HCT116 (cell line): ENCODE results near the gene RNU5B-1. TPM values are rescaled to one million over a fixed set of nuclear protein-coding genes. Genes with fewer than 3 reads are reported as not detected.

ENCODE experiments used
- ATAC-seq: fragments of 200-7000 bp; cut with Tn5 transposase; 2 replicates; pipeline ENCODE4 v1.9.1; 2020; ENCODE audit warnings: mild to moderate bottlenecking, moderate library complexity
- BruUV-seq: library from RNA; stranded (reverse); fragments of 400-500 nt; replicated peaks from 2 replicates; lab custom pipeline; 2021; lab: Mats Ljungman, UMichigan
- CTCF ChIA-PET: fragments of 300-600 bp; sonication (Branson Sonifier 250); formaldehyde crosslinking; loops from one replicate; lab custom pipeline; 2021; ENCODE audit warnings: antibody characterized with exemption; lab: Charles Lee
- POLR2A ChIA-PET: fragments of 300-600, 350-600 bp; sonication (Branson Sonifier 250); formaldehyde crosslinking; loops from one replicate; lab custom pipeline; 2021; ENCODE audit warnings: antibody characterized with exemption; lab: Charles Lee
- RAD21 ChIA-PET, 2 experiments: fragments of 300-600 bp; sonication (Branson Sonifier 250); formaldehyde crosslinking; loops; one replicate each; lab custom pipeline; 2023; ENCODE audit warnings: low total read pairs in 2 of 2; ENCODE audit not compliant: uncharacterized antibody in 2 of 2, unreplicated experiment in 2 of 2, low non-redundant PET in 1 of 2; lab: Charles Lee
- DNase-seq: peaks from one replicate; pipeline ENCODE4 v3.0.0-alpha.2; 2010; ENCODE audit warnings: low read depth, low spot score
- H2AFZ ChIP-seq: fragments of 200-600 bp; shearing (Covaris generic), sonication (generic); 2 replicates; pipeline ENCODE4 v1.6.1; 2017; ENCODE audit warnings: low read depth, mixed run types, mixed read lengths, antibody characterized with exemption, low read length; ENCODE audit not compliant: poor library complexity, severe bottlenecking
- H3K27ac ChIP-seq: 2 replicates; pipeline ENCODE4 v1.5.1; 2012; ENCODE audit warnings: low read depth, low read length
- H3K27me3 ChIP-seq: fragments of 200-600 bp; sonication (generic); 2 replicates; pipeline ENCODE4 v1.6.1; 2016; ENCODE audit warnings: mixed run types, low read length, mixed read lengths; ENCODE audit not compliant: insufficient read depth
- H3K36me3 ChIP-seq, 2 experiments: fragments of 200-500 bp in 1 of 2; fragments of 200-600 bp in 1 of 2; sonication (Bioruptor generic) in 1 of 2; sonication (generic) in 1 of 2; 2 replicates each; pipeline versions ENCODE4 v1.5.1 to v1.6.1; 2014 to 2016; ENCODE audit warnings: low read length in 2 of 2, inconsistent platforms in 1 of 2, mixed read lengths in 1 of 2, mixed run types in 1 of 2; ENCODE audit not compliant: insufficient read depth in 2 of 2, control insufficient read depth in 1 of 2
- H3K4me1 ChIP-seq, 2 experiments: fragments of 200-600 bp in 1 of 2; sonication (generic) in 1 of 2; 2 replicates each; pipeline versions ENCODE4 v1.5.1 to v1.6.1; 2012 to 2017; ENCODE audit warnings: low read length in 2 of 2, inconsistent platforms in 1 of 2, mild to moderate bottlenecking in 1 of 2, mixed read lengths in 1 of 2, mixed run types in 1 of 2, moderate library complexity in 1 of 2; ENCODE audit not compliant: insufficient read depth in 2 of 2, control insufficient read depth in 1 of 2
- H3K4me2 ChIP-seq: fragments of 200-600 bp; sonication (generic); 2 replicates; pipeline ENCODE4 v1.6.1; 2017; ENCODE audit warnings: mixed run types, low read length, mixed read lengths
- H3K4me3 ChIP-seq, 2 experiments: fragments of 200-600 bp in 1 of 2; sonication (generic) in 1 of 2; replicated peaks in 1 of 2; 2 replicates each; pipeline ENCODE4 v1.5.1; 2011 to 2016; ENCODE audit warnings: low read length in 2 of 2, control low read depth in 1 of 2, low read depth in 1 of 2, mild to moderate bottlenecking in 1 of 2, mixed read lengths in 1 of 2, mixed run types in 1 of 2
- H3K79me2 ChIP-seq: fragments of 200-600 bp; sonication (generic); 2 replicates; pipeline ENCODE4 v1.6.1; 2017; ENCODE audit warnings: mild to moderate bottlenecking, mixed run types, low read length, moderate library complexity, mixed read lengths; ENCODE audit not compliant: insufficient read depth
- H3K9ac ChIP-seq: fragments of 200-600 bp; sonication (generic); 2 replicates; pipeline ENCODE4 v1.6.1; 2016; ENCODE audit warnings: low read length, mixed read lengths
- H3K9me2 ChIP-seq: fragments of 200-600 bp; sonication (generic), shearing (Covaris generic); 2 replicates; pipeline ENCODE4 v1.6.1; 2017; ENCODE audit warnings: mixed run types, mild to moderate bottlenecking, moderate library complexity; ENCODE audit not compliant: insufficient read depth
- H3K9me3 ChIP-seq, 2 experiments: fragments of 200-500 bp in 1 of 2; fragments of 200-600 bp in 1 of 2; sonication (Bioruptor generic) in 1 of 2; sonication (generic) in 1 of 2; 2 replicates each; pipeline ENCODE4 v1.6.1; 2014 to 2017; ENCODE audit warnings: low read length in 2 of 2, mixed read lengths in 2 of 2, inconsistent platforms in 1 of 2, low read depth in 1 of 2, mild to moderate bottlenecking in 1 of 2, mixed run types in 1 of 2, moderate library complexity in 1 of 2; ENCODE audit not compliant: control insufficient read depth in 1 of 2, insufficient read depth in 1 of 2
- H4K20me1 ChIP-seq: fragments of 200-600 bp; sonication (generic), shearing (Covaris generic); 2 replicates; pipeline ENCODE4 v1.6.1; 2017; ENCODE audit warnings: mixed run types, mild to moderate bottlenecking, moderate library complexity; ENCODE audit not compliant: insufficient read depth
- CBX3 ChIP-seq: IDR thresholded peaks from 2 replicates; pipeline ENCODE4 v1.6.1; 2012; ENCODE audit warnings: low read depth
- CEBPB ChIP-seq: IDR thresholded peaks from 2 replicates; pipeline ENCODE4 v1.6.1; 2012; ENCODE audit warnings: low read depth
- EZH2 ChIP-seq: fragments of 200-600 bp; sonication (generic); IDR thresholded peaks from 2 replicates; pipeline ENCODE4 v1.6.1; 2017; ENCODE audit warnings: antibody characterized with exemption, mixed run types
- EZH2phosphoT487 ChIP-seq: fragments of 200-600 bp; IDR thresholded peaks from 2 replicates; pipeline ENCODE4 v1.6.1; 2018; ENCODE audit warnings: antibody characterized with exemption, borderline replicate concordance
- intact Hi-C: fragments of 100-400 bp; cut with micrococcal nuclease; formaldehyde crosslinking; loops from 2 replicates; pipeline ENCODE4 v1.10.0; 2022
- total RNA-seq: library from RNA; stranded (reverse); gene quantifications from one replicate; pipeline ENCODE4 v1.2.1, GENCODE V29; 2021; ENCODE audit not compliant: unreplicated experiment

The RNU5B-1 gene
- total RNA-seq, 1 experiment from 2014 or later, result not detected

GRCh38 chr15:65323071-65323511, 18.6 kb downstream of the RNU5B-1 start:
- Histone ChIP-seq H3K4me3 (no peak overlapping the region), H3K4me1 (no peaks in the 10 kb centered on the region), H2AFZ (no peak overlapping the region), H3K36me3 (no peaks in the 10 kb centered on the region), H3K9ac (no peak overlapping the region), H3K9me3 (no peaks in the 10 kb centered on the region), H3K4me2 (no peak overlapping the region), H3K27me3 (no peaks in the 10 kb centered on the region), H3K27ac (no peak overlapping the region), H3K79me2 (no peaks in the 10 kb centered on the region), H4K20me1 (no peaks in the 10 kb centered on the region), H3K9me2 (no peaks in the 10 kb centered on the region)
- no peak for DNase-seq
- RAD21 ChIA-PET, result interaction anchor here in 1 of 2 experiments (0.6 kb wide), 1 partner anchor 78 kb away, joined by 8 read pairs; no protein-coding TSS in a partner anchor
- no TSS peak for BruUV-seq
- POLR2A ChIA-PET, result interaction anchor here (0.7 to 1.7 kb wide), 2 partner anchors 18 to 80 kb away, joined by 4 to 5 read pairs; partner anchors contain the start of gene RNU5B-1
- no peak for ATAC-seq
- TF ChIP-seq EZH2phosphoT487, result no peak
- CTCF ChIA-PET, result interaction anchor here (3.8 kb wide), 1 partner anchor 78 kb away, joined by 14 read pairs; no protein-coding TSS in a partner anchor
- intact Hi-C loops, result no loop called here

DNA sequence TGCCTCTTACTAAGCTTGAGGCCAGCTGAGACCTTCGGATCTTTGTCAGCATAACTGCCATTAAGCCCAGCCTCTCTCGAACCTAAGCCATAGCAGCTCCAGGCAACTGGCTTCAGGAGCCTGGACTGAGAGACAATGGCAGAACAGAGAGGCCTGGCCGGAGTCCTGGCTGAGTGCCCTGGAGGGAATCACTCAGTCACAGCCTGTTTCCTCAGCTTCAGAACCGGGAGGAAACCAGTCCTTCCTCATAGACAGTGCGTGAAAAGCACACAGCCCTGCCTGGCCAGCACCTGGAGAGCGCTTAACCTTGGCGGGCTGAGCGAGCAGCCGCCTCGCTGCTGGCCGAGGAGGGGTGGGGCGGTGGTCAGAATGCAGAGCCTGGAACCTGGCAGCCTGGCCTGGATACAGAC, 21.6 kb downstream of the RNU5B-1 start:
- intact Hi-C loops, result no loop called here
- Histone ChIP-seq H3K4me1 (no peaks in the 10 kb centered on the region), H3K4me3 (no peak overlapping the region), H2AFZ (no peak overlapping the region), H3K9me2 (no peaks in the 10 kb centered on the region), H3K79me2 (no peaks in the 10 kb centered on the region), H4K20me1 (no peaks in the 10 kb centered on the region), H3K9ac (no peak overlapping the region), H3K27me3 (no peaks in the 10 kb centered on the region), H3K4me2 (no peak overlapping the region), H3K27ac (no peak overlapping the region), H3K36me3 (no peaks in the 10 kb centered on the region), H3K9me3 (no peaks in the 10 kb centered on the region)
- DNase-seq (no peak), ATAC-seq (no peak)
- POLR2A ChIA-PET, result interaction anchor here (2.5 kb wide), 1 partner anchor 21 kb away, joined by 9 read pairs; the partner anchor contains the start of gene RNU5B-1
- CTCF ChIA-PET, result no interaction called here
- BruUV-seq, result no TSS peak
- RAD21 ChIA-PET, result no interaction called here
- TF ChIP-seq CBX3, result no peak
- TF ChIP-seq CEBPB, result no peak
- TF ChIP-seq EZH2, result no peak
